Endometrial microvascular endothelial cells (primary cell): ENCODE results near the gene FBXL13. TPM values are rescaled to one million over a fixed set of nuclear protein-coding genes. Genes with fewer than 3 reads are reported as not detected.
"Not testable (repeated sequence)": the region's sequence is repeated elsewhere in the genome, so short reads cannot be mapped to it uniquely, and the experiment has no call there.

Source experiments
- in situ Hi-C: cut with HindIII; loops from 2 replicates; pipeline ENCODE4 v1.10.0; 2017; ENCODE audit warnings: low sequenced_read_pairs, low pct_unique_long_range_greater_than_20kb; ENCODE audit errors: inconsistent ontology term
- total RNA-seq: library from RNA; depleted of rRNA; stranded (reverse); fragments of >200 nt; gene quantifications from one replicate; pipeline ENCODE4 v1.2.3, GENCODE V29; 2015; ENCODE audit errors: inconsistent ontology term

The FBXL13 gene
- total RNA-seq, 1 donor from 2014 or later: 3.4 TPM

GRCh38 chr7:102849079-102849478, 225.5 kb downstream of the FBXL13 start:
- in situ Hi-C loops: no loop called here

- in situ Hi-C loops: no loop called here
Measured at GRCh38 chr7:102845346-102845745, 229.2 kb downstream of the FBXL13 start.

- in situ Hi-C loops: no loop called here
Measured at GRCh38 chr7:102843850-102844249, 230.7 kb downstream of the FBXL13 start.

- in situ Hi-C loops: no loop called here
Measured at GRCh38 chr7:102842284-102842683, 232.3 kb downstream of the FBXL13 start.

- in situ Hi-C loops: no loop called here
Measured at GRCh38 chr7:102841290-102841689, 233.3 kb downstream of the FBXL13 start.

DNA sequence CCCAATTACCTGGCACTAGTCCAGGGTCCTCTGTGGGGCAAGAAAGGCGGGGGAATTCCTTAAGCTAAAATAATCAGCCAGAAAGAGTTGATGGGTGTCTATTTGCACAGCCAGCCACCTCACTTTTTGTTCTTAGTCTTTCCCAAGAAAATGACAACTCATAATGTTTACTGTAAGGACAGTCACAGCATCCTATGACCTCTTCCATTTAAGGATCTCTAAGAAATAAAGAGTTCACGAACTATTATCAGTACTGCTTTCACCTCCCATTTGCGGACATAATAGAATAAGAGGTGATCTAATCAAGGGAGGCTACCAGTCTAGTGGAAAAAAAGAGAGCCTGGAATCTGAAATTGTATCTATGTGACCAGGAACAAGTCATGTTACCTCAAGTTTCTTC, 234.2 kb downstream of the FBXL13 start:
- in situ Hi-C loops: no loop called here

DNA sequence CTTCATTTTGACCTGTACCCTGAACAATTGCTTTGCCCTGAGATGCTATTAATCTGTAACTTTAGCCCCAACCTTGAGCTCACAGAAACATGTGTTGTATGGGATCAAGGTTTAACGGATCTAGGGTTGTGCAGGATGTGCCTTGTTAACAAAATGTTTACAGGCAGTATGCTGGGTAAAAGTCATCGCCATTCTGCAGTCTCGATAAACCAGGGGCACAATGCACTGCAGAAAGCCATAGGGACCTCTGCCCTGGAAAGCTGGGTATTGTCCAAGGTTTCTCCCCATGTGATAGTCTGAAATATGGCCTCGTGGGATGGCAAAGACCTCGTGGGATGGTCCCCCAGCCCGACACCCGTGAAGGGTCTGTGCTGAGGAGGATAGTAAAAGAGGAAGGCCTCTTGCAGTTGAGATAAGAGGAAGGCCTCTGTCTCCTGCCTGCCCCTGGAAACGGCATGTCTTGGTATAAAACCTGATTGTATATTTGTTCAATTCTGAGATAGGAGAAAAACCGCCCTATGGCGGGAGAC, 236.0 kb downstream of the FBXL13 start:
- in situ Hi-C loops: not testable (repeated sequence)

- in situ Hi-C loops: no loop called here
Measured at GRCh38 chr7:102837802-102838201, 236.8 kb downstream of the FBXL13 start.

- in situ Hi-C loops: no loop called here
Measured at GRCh38 chr7:102836977-102837376, 237.6 kb downstream of the FBXL13 start.

- in situ Hi-C loops: no loop called here
Measured at GRCh38 chr7:102836191-102836919, 238.2 kb downstream of the FBXL13 start.

GRCh38 chr7:102834999-102835398, 239.6 kb downstream of the FBXL13 start:
- in situ Hi-C loops: no loop called here

- in situ Hi-C loops: no loop called here
Measured at GRCh38 chr7:102834466-102834865, 240.1 kb downstream of the FBXL13 start.

DNA sequence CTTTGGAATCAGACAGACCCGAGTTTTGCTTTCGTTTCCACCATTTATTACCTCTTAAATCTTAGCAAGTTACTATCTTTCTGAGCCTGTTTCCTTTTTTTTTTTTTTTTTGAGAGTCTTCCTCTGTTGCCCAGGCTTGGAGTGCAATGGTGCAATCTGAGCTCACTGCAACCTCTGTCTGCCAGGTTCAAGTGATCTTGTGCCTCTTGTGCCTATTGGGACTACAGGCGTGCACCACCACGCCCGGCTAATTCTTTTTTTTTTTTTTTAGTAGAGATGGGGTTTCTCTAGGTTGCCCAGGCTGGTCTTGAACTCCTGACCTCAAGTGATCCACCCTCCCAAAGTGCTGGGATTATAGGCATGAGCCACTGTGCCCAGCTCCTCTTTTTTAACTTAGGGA, 241.3 kb downstream of the FBXL13 start:
- in situ Hi-C loops: no loop called here

- in situ Hi-C loops: no loop called here
Measured at GRCh38 chr7:102832674-102833073, 241.9 kb downstream of the FBXL13 start.

- in situ Hi-C loops: no loop called here
Measured at GRCh38 chr7:102830197-102830596, 244.4 kb downstream of the FBXL13 start.

- in situ Hi-C loops: no loop called here
Measured at GRCh38 chr7:102829075-102829474, 245.5 kb downstream of the FBXL13 start.

GRCh38 chr7:102828286-102828685, 246.3 kb downstream of the FBXL13 start:
- in situ Hi-C loops: no loop called here

DNA sequence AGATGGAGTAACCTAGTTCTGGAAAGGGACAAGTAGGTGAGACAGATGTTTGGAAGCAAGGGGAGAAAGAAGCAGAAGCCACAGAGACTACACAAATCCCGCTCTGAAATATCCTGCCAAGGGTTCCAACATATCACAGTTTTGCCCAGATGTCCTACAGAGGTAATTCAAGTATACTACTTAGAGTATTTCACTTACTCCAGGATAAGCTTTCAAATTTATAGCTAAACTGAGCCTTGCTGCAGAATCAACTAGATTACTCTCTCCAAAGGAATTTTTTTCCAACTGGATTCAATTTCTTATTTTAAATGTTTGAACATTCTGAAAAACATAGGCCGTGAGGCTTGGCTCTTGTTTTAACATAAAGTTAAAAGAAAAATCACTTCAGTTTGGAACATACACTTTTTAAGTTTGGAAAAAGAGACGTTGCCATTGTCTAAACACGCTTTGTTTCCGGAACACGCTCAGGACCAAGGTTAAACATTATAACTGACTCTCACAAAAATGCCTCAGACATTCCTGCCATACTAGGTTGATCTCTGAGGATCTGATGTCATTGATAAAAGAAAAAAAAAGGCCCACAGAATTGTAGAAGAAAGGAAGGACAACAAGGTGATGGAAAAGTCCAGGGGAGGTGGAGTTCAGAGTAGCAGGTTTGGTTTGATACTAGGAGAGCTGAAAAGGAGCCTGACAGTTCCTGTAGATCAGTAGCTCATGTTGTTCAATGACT, 251.0 kb downstream of the FBXL13 start:
- in situ Hi-C loops: no loop called here

GRCh38 chr7:102821994-102822747, 252.4 kb downstream of the FBXL13 start:
- in situ Hi-C loops: no loop called here
